Activated CD4-positive, alpha-beta memory T cell treated with anti-CD3 and anti-CD28 coated beads for 36 hours (primary cell): ENCODE data around the gene SOBP. TPM values are rescaled to one million over a fixed set of nuclear protein-coding genes. Genes with fewer than 3 reads are reported as not detected.
"Not testable (repeated sequence)": the region's sequence is repeated elsewhere in the genome, so short reads cannot be mapped to it uniquely, and the experiment has no call there.

Experiments used
- CTCF ChIA-PET: fragments of 350-600 bp; sonication (Branson Sonifier 250); formaldehyde crosslinking; loops from one replicate; lab custom pipeline; 2021; ENCODE audit warnings: antibody characterized with exemption, inconsistent platforms; lab: Charles Lee
- POLR2A ChIA-PET: fragments of 350-600 bp; sonication (Branson Sonifier 250); formaldehyde crosslinking; loops from one replicate; lab custom pipeline; 2021; ENCODE audit warnings: antibody characterized with exemption; lab: Charles Lee
- DNase-seq: peaks from one replicate; pipeline ENCODE4 v3.0.0-alpha.2; 2020
- H3K27ac Mint-ChIP-seq: one replicate; pipeline ENCODE4 v1.8.0; 2021; ENCODE audit warnings: mixed read lengths
- H3K27me3 Mint-ChIP-seq: one replicate; pipeline ENCODE4 v1.8.0; 2021; ENCODE audit warnings: mixed read lengths
- H3K36me3 Mint-ChIP-seq: one replicate; pipeline ENCODE4 v1.8.0; 2021; ENCODE audit warnings: mixed read lengths
- H3K4me1 Mint-ChIP-seq: one replicate; pipeline ENCODE4 v1.8.0; 2021; ENCODE audit warnings: low read depth, mixed read lengths
- H3K4me3 Mint-ChIP-seq: one replicate; pipeline ENCODE4 v1.8.0; 2021; ENCODE audit warnings: mild to moderate bottlenecking, mixed read lengths
- H3K9me3 Mint-ChIP-seq: one replicate; pipeline ENCODE4 v1.8.0; 2021; ENCODE audit warnings: mixed read lengths
- intact Hi-C: fragments of 100-400 bp; cut with micrococcal nuclease; formaldehyde crosslinking; loops from one replicate; pipeline ENCODE4 v1.15.1; 2023
- total RNA-seq, 2 experiments: library from RNA; stranded (reverse); gene quantifications; one replicate each; pipeline ENCODE4 v1.2.3, GENCODE V29; 2021

SOBP gene
- total RNA-seq, 2 experiments from 2014 or later = 0.24 to 0.29 TPM

GRCh38 chr6:107511511-107511993 is 21.6 kb downstream of the SOBP start:
- ChIA-PET CTCF (no interaction called here), POLR2A (no interaction called here)
- no peak for DNase-seq
- intact Hi-C loops = no loop called here
- Mint-ChIP-seq H3K9me3 (peaks cover 16% of the 10 kb centered on the region), H3K4me3 (no peak overlapping the region), H3K27me3 (peaks cover 8% of the 10 kb centered on the region), H3K4me1 (no peaks in the 10 kb centered on the region), H3K36me3 (peaks cover 2% of the 10 kb centered on the region), H3K27ac (no peak overlapping the region)

GRCh38 chr6:107513214-107513613 is 23.3 kb downstream of the SOBP start:
- peaks cover 8% of the 10 kb centered on the region for H3K27me3 Mint-ChIP-seq
- H3K36me3 Mint-ChIP-seq = peaks cover 2% of the 10 kb centered on the region
- POLR2A ChIA-PET = no interaction called here
- H3K4me3 Mint-ChIP-seq = no peak overlapping the region
- no peak for DNase-seq
- H3K27ac Mint-ChIP-seq = no peak overlapping the region
- CTCF ChIA-PET = no interaction called here
- H3K9me3 Mint-ChIP-seq = peaks cover 24% of the 10 kb centered on the region
- intact Hi-C loops = no loop called here
- H3K4me1 Mint-ChIP-seq = no peaks in the 10 kb centered on the region

- Mint-ChIP-seq H3K4me3 (no peak overlapping the region), H3K4me1 (no peaks in the 10 kb centered on the region), H3K27me3 (peaks cover 3% of the 10 kb centered on the region), H3K36me3 (no peaks in the 10 kb centered on the region), H3K27ac (no peak overlapping the region), H3K9me3 (peaks cover 24% of the 10 kb centered on the region)
- CTCF ChIA-PET = no interaction called here
- no peak for DNase-seq
- POLR2A ChIA-PET = no interaction called here
- intact Hi-C loops = no loop called here
Observed at GRCh38 chr6:107515955-107516354, 26.0 kb downstream of the SOBP start.

DNA sequence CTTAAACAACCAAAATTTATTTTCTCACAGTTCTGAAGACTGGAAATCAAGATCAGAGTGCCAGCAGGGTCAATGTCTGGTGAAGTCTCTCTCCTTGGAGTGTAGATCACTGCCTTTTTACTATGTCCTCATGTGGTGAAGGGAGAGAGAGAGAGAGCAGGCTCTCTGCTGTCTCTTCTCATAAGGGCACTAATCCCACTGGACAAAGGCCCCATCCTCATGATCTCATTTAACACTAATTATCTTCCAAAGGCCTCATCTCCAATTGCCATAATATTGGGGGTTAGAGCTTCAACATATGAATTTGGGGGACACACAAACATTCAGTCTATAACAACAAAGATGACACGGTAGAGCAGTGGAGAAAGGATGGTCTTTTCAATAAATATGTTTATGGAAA is 27.4 kb downstream of the SOBP start:
- peaks cover 24% of the 10 kb centered on the region for H3K9me3 Mint-ChIP-seq
- CTCF ChIA-PET = interaction anchor here (0.6 kb wide), 1 partner anchor 162 kb away, joined by 3 read pairs; no protein-coding TSS in a partner anchor
- no peak overlapping the region for H3K4me3 Mint-ChIP-seq
- no peaks in the 10 kb centered on the region for H3K4me1 Mint-ChIP-seq
- intact Hi-C loops = no loop called here
- no peak for DNase-seq
- H3K36me3 Mint-ChIP-seq = no peaks in the 10 kb centered on the region
- no peak overlapping the region for H3K27ac Mint-ChIP-seq
- POLR2A ChIA-PET = no interaction called here
- H3K27me3 Mint-ChIP-seq = peaks cover 1% of the 10 kb centered on the region

GRCh38 chr6:107519224-107519623 is 29.3 kb downstream of the SOBP start:
- H3K4me3 Mint-ChIP-seq, CTCF ChIA-PET, H3K36me3 Mint-ChIP-seq, H3K4me1 Mint-ChIP-seq, DNase-seq, intact Hi-C loops, POLR2A ChIA-PET, H3K27ac Mint-ChIP-seq, H3K27me3 Mint-ChIP-seq: not testable (repeated sequence)
- peaks cover 24% of the 10 kb centered on the region for H3K9me3 Mint-ChIP-seq

DNA sequence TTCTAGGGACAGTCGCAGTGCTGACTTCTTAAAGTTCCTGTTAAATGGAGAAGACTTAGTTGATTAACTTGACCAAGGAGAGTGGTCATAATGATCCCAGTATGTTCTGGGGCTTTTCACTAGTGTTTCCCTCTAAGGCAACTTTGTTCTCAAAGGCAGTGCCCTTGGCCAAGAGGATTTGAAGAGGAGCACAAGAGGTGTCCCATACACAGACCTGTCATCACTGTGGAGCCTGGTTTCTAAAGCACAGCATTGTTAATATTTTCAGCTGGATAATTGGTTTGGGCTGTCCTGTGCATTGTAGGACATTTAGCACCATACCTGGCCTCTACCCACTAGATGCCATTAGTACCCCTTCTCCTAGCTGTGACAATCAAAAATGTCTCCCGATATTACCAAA is 30.8 kb downstream of the SOBP start:
- H3K9me3 Mint-ChIP-seq = peaks cover 16% of the 10 kb centered on the region
- DNase-seq, H3K4me1 Mint-ChIP-seq, H3K36me3 Mint-ChIP-seq, POLR2A ChIA-PET, H3K27ac Mint-ChIP-seq, H3K27me3 Mint-ChIP-seq, CTCF ChIA-PET, H3K4me3 Mint-ChIP-seq, intact Hi-C loops: not testable (repeated sequence)

DNA sequence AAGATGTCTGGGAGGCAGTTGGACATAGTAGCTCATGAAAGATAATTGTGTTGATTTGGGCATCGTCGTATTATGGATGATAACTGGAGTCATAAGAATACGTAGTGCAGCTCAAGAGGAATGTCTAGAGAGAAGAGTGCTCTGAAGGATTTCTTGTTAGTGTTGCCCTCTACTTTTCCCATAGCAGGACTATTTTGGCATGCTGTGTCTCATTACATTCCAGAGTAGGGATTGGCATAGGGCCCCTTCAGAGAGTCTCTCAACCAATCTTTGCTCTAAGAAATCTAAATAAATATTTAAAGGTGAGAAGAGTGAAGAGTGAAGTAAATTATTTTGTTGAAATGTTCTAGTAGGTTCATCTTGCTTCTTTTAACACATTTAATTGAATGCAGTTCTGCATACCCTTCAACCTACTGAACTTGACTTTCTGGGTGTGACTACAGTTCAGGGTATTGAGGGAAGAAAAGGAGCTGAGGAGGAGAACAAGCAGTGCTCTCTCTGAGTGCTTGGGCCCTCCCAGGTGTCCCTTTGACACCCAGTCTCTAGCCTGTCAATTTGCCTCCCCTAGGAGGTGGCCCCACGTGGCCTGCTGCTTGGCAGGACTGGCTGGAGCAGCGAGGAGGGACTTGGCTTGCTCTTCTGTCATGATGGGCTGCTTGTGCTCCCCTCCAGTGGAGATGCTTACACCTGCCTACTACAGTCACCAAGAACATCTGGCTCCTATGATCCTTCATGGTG is 33.3 kb downstream of the SOBP start:
- intact Hi-C loops = no loop called here
- Mint-ChIP-seq H3K27ac (no peak overlapping the region), H3K27me3 (no peaks in the 10 kb centered on the region), H3K4me3 (no peak overlapping the region), H3K36me3 (no peaks in the 10 kb centered on the region), H3K9me3 (no peaks in the 10 kb centered on the region), H3K4me1 (no peaks in the 10 kb centered on the region)
- CTCF ChIA-PET = no interaction called here
- no peak for DNase-seq
- POLR2A ChIA-PET = no interaction called here

DNA sequence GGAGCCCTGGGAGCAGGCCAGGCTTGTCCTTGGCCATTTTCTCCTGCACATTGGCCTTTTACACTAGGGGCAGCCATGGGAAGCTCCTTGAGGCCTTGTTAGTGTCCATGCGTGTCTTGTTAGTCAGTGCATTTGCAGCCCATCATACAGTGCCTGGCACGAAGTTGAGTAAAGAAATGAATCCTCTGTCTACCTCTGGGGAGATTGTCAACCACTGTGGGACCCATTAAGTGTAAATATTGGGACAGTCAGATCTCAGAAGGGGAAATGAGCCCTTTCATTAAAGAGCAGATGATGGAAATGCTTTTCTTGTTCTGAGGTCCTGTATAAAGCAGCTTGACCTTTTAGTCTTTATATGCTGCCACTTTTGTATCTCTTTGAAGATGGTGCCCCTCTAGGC is 33.9 kb downstream of the SOBP start:
- ChIA-PET CTCF (no interaction called here), POLR2A (no interaction called here)
- no peaks in the 10 kb centered on the region for H3K27me3 Mint-ChIP-seq

DNA sequence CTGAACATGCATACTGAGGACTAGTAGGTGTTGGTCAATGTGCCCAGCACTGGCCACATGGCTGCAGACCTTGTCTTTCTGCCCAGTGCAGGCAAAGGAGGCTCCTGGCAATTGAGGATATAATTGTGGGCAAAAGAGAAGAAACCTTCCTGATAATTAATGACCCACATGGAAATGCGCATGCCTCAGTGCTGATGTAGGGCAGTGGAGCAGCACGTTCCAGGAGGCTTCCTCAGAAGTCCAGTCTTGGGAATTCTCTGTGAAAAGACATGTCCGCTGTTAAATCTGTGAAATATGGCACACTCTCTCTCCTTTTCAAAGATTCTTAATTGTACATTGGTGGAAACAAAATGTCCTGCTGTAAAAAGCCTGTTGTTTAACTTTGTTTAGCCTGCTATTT is 34.7 kb downstream of the SOBP start:
- POLR2A ChIA-PET = no interaction called here
- Mint-ChIP-seq H3K9me3 (no peaks in the 10 kb centered on the region), H3K27me3 (no peaks in the 10 kb centered on the region), H3K36me3 (no peaks in the 10 kb centered on the region), H3K4me3 (no peak overlapping the region), H3K27ac (no peak overlapping the region), H3K4me1 (no peaks in the 10 kb centered on the region)
- no peak for DNase-seq
- intact Hi-C loops = no loop called here
- CTCF ChIA-PET = no interaction called here

More for the DNA sequence above, 33.9 kb downstream of the SOBP start:
- no peaks in the 10 kb centered on the region for H3K9me3 Mint-ChIP-seq
- no peak overlapping the region for H3K27ac Mint-ChIP-seq
- no peak for DNase-seq
- no peak overlapping the region for H3K4me3 Mint-ChIP-seq
- H3K36me3 Mint-ChIP-seq = no peaks in the 10 kb centered on the region
- intact Hi-C loops = no loop called here
- no peaks in the 10 kb centered on the region for H3K4me1 Mint-ChIP-seq

GRCh38 chr6:107531868-107532267 is 42.0 kb downstream of the SOBP start:
- CTCF ChIA-PET = no interaction called here

GRCh38 chr6:107532706-107533105 is 42.8 kb downstream of the SOBP start:
- intact Hi-C loops = no loop called here
- no peaks in the 10 kb centered on the region for H3K36me3 Mint-ChIP-seq
- no peak for DNase-seq
- no peak overlapping the region for H3K27ac Mint-ChIP-seq
- ChIA-PET CTCF (no interaction called here), POLR2A (no interaction called here)
- H3K4me3 Mint-ChIP-seq = no peak overlapping the region
- no peaks in the 10 kb centered on the region for H3K4me1 Mint-ChIP-seq
- H3K9me3 Mint-ChIP-seq = no peaks in the 10 kb centered on the region
- no peaks in the 10 kb centered on the region for H3K27me3 Mint-ChIP-seq

More at GRCh38 chr6:107531868-107532267, 42.0 kb downstream of the SOBP start:
- no peaks in the 10 kb centered on the region for H3K9me3 Mint-ChIP-seq
- no peaks in the 10 kb centered on the region for H3K36me3 Mint-ChIP-seq
- H3K27me3 Mint-ChIP-seq = no peaks in the 10 kb centered on the region
- no peak for DNase-seq
- H3K27ac Mint-ChIP-seq = no peak overlapping the region
- H3K4me3 Mint-ChIP-seq = no peak overlapping the region
- POLR2A ChIA-PET = no interaction called here
- H3K4me1 Mint-ChIP-seq = no peaks in the 10 kb centered on the region
- intact Hi-C loops = no loop called here

GRCh38 chr6:107533415-107534059 is 43.6 kb downstream of the SOBP start:
- Mint-ChIP-seq H3K4me3 (no peak overlapping the region), H3K4me1 (no peaks in the 10 kb centered on the region), H3K9me3 (no peaks in the 10 kb centered on the region), H3K36me3 (no peaks in the 10 kb centered on the region), H3K27me3 (peaks cover under 1% of the 10 kb centered on the region), H3K27ac (no peak overlapping the region)
- POLR2A ChIA-PET = no interaction called here
- CTCF ChIA-PET = no interaction called here
- DNase-seq = no peak
- intact Hi-C loops = no loop called here
